ENCODE results near the gene NTPCR. TPM values are rescaled to one million over a fixed set of nuclear protein-coding genes. Genes with fewer than 3 reads are reported as not detected.

The NTPCR gene
- polyA plus RNA-seq, 1 donor (not counting 4 experiments of a cell fraction or from before 2014, with no cell fraction given), result 40.0 TPM

DNA sequence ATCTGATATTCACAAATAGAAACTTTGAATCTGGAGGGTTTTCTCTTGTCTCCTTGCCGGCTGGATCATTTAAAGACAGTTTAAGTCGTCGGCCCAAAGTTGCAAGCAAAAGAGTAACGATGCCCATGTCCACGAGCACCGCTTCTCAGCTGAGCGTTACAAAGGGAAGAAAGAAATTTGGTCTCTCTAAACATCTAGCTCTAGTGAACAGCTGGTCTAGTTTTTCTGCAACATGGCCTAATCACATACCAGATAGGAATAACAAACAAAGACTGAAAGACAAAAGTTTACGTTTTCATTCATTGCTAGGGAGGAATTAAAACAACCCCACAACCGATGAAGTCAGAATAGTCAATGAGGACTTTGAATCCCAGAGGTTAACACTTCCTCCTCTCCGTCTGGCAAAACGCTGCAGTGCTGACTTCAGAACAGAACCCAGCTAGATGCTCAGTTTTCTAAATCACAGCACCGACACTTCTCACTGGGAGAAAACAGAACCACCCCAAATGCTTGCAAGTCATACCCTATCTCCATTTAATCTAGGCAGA, 69.4 kb downstream of the NTPCR start:
- no peaks in the 10 kb centered on the region for H3K79me2 ChIP-seq (ENCODE audit: control insufficient read depth, insufficient read depth, low read length)
- FAIRE-seq, result no peak
- dilution Hi-C loops (cut with MboI; ENCODE audit: extremely low pct_ligation_motif_present, low sequenced_read_pairs), result no loop called here

DNA sequence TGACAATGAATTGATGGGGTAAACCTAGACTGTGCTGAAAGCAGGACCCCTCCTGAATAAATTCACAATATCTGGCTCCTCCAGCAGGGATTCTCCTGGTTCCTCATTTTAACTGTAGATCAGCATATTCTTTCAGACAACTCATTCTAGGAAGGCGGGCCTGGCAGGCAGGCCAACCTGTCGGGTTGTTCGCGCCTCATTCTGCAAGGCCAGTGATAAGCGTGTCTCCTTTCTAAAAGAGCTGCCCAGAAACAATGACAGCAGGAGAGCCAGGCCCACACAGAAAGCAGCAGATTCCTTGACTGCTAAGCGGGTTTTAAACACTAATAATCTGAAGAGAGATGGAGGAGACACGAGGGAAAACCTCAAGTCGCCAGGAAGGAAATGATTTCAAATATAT, 70.0 kb downstream of the NTPCR start:
- Histone ChIP-seq H3K4me3 (ENCODE audit: control insufficient read depth in 2 of 3, extremely low read depth in 1 of 3, insufficient read depth in 2 of 3, low read depth in 1 of 3, low read length in 3 of 3) (no peak overlapping the region), H3K9me3 (ENCODE audit: control insufficient read depth, low read depth, low read length) (no peaks in the 10 kb centered on the region), H3K4me2 (ENCODE audit: control insufficient read depth, extremely low read depth, insufficient read depth, low read depth, low read length) (no peak overlapping the region), H3K9me1 (ENCODE audit: control insufficient read depth, extremely low read depth, insufficient read depth, low read length) (no peaks in the 10 kb centered on the region), H3K4me1 (ENCODE audit: control insufficient read depth, extremely low read depth, insufficient read depth, low read length) (peaks cover 7% of the 10 kb centered on the region), H4K20me1 (ENCODE audit: control insufficient read depth, extremely low read depth, insufficient read depth, low read length) (no peaks in the 10 kb centered on the region), H3K27me3 (ENCODE audit: control insufficient read depth, extremely low read depth, insufficient read depth, low read length) (no peaks in the 10 kb centered on the region), H3K79me2 (ENCODE audit: control insufficient read depth, insufficient read depth, low read length) (no peaks in the 10 kb centered on the region), H3K27ac (ENCODE audit: control insufficient read depth, insufficient read depth, low read length) (no peak overlapping the region), H3K36me3 (ENCODE audit: control insufficient read depth in 2 of 2, extremely low read depth in 1 of 2, insufficient read depth in 2 of 2, low read length in 2 of 2) (peaks cover 0 to 5% of the 10 kb centered on the region in 2 experiments), H3K9ac (ENCODE audit: control insufficient read depth, extremely low read depth, insufficient read depth, low read length) (no peak overlapping the region), H2AFZ (ENCODE audit: control insufficient read depth, low read length) (no peak overlapping the region)
- no peak for FAIRE-seq
- no peak for TF ChIP-seq EZH2 (IDR thresholded peaks at IDR 0.05; ENCODE audit: low read length)
- TF ChIP-seq, protein P1, sequence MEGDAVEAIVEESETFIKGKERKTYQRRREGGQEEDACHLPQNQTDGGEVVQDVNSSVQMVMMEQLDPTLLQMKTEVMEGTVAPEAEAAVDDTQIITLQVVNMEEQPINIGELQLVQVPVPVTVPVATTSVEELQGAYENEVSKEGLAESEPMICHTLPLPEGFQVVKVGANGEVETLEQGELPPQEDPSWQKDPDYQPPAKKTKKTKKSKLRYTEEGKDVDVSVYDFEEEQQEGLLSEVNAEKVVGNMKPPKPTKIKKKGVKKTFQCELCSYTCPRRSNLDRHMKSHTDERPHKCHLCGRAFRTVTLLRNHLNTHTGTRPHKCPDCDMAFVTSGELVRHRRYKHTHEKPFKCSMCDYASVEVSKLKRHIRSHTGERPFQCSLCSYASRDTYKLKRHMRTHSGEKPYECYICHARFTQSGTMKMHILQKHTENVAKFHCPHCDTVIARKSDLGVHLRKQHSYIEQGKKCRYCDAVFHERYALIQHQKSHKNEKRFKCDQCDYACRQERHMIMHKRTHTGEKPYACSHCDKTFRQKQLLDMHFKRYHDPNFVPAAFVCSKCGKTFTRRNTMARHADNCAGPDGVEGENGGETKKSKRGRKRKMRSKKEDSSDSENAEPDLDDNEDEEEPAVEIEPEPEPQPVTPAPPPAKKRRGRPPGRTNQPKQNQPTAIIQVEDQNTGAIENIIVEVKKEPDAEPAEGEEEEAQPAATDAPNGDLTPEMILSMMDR (optimal IDR thresholded peaks at IDR 0.05 in 1 of 3, IDR thresholded peaks at IDR 0.05 in 1 of 3, conservative IDR thresholded peaks at IDR 0.05 in 1 of 3; ENCODE audit: extremely low read depth in 1 of 3, insufficient read depth in 2 of 3, low read length in 3 of 3), result no peak
- no peak for DNase-seq (ENCODE audit: low read depth, low spot score)
- dilution Hi-C loops (cut with MboI; ENCODE audit: extremely low pct_ligation_motif_present, low sequenced_read_pairs), result no loop called here

More for the DNA sequence above, 69.4 kb downstream of the NTPCR start:
- DNase-seq (ENCODE audit: low read depth, low spot score), result no peak
- no peak overlapping the region for H3K4me2 ChIP-seq (ENCODE audit: control insufficient read depth, extremely low read depth, insufficient read depth, low read depth, low read length)
- no peak overlapping the region for H3K9ac ChIP-seq (ENCODE audit: control insufficient read depth, extremely low read depth, insufficient read depth, low read length)
- H4K20me1 ChIP-seq (ENCODE audit: control insufficient read depth, extremely low read depth, insufficient read depth, low read length), result no peaks in the 10 kb centered on the region
- H3K4me3 ChIP-seq (ENCODE audit: control insufficient read depth in 2 of 3, extremely low read depth in 1 of 3, insufficient read depth in 2 of 3, low read depth in 1 of 3, low read length in 3 of 3), result no peak overlapping the region
- H3K27ac ChIP-seq (ENCODE audit: control insufficient read depth, insufficient read depth, low read length), result no peak overlapping the region
- H3K4me1 ChIP-seq (ENCODE audit: control insufficient read depth, extremely low read depth, insufficient read depth, low read length), result peaks cover 1% of the 10 kb centered on the region
- no peaks in the 10 kb centered on the region for H3K9me1 ChIP-seq (ENCODE audit: control insufficient read depth, extremely low read depth, insufficient read depth, low read length)
- no peaks in the 10 kb centered on the region for H3K27me3 ChIP-seq (ENCODE audit: control insufficient read depth, extremely low read depth, insufficient read depth, low read length)
- H3K36me3 ChIP-seq (ENCODE audit: control insufficient read depth in 2 of 2, extremely low read depth in 1 of 2, insufficient read depth in 2 of 2, low read length in 2 of 2), result peaks cover 0 to 7% of the 10 kb centered on the region in 2 experiments
- no peaks in the 10 kb centered on the region for H3K9me3 ChIP-seq (ENCODE audit: control insufficient read depth, low read depth, low read length)
- no peak overlapping the region for H2AFZ ChIP-seq (ENCODE audit: control insufficient read depth, low read length)
- TF ChIP-seq EZH2 (IDR thresholded peaks at IDR 0.05; ENCODE audit: low read length), result no peak
- TF ChIP-seq, protein P1 (optimal IDR thresholded peaks at IDR 0.05 in 1 of 3, IDR thresholded peaks at IDR 0.05 in 1 of 3, conservative IDR thresholded peaks at IDR 0.05 in 1 of 3; ENCODE audit: extremely low read depth in 1 of 3, insufficient read depth in 2 of 3, low read length in 3 of 3), result no peak
